Measurements from ENCODE around the gene PRSS38. TPM values are rescaled to one million over a fixed set of nuclear protein-coding genes. Genes with fewer than 3 reads are reported as not detected.

Gene PRSS38
- total and polyA plus RNA-seq, 5 donors: not detected

DNA sequence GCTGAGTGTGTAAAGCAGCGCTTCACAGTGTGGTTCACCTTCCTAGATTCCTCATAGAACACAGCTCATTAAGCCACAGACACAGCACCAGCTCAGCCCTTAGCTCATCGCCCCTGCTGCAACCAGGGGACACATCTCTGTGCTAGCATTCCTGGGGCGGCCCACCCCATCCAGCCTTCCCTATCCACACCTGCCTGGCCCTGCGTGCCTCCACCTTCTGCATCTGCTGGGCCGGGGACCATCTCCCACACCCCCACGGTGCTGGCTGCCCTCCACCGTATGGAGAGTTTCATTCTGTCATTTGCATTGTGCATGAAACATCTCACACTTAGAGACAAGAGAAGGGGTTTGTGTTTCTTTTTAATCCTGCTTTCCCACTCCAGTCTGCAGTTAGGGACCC, 35.8 kb upstream of the PRSS38 start:
- Histone ChIP-seq H3K4me3 (ENCODE audit: low read length) (no peak overlapping the region), H3K9me3 (ENCODE audit: control insufficient read depth, low read length) (no peaks in the 10 kb centered on the region), H3K27me3 (ENCODE audit: control insufficient read depth, insufficient read depth) (no peaks in the 10 kb centered on the region), H3K4me1 (ENCODE audit: control insufficient read depth, insufficient read depth, low read length) (peaks cover 2% of the 10 kb centered on the region), H3K27ac (ENCODE audit: low read length) (no peak overlapping the region)
- 92% methylated on average over 7 of the region's 7 CpGs for WGBS
- peak in 1 of 3 donors; percentile 23 for DNase-seq
- peak in 1 of 2 donors; percentile 7 for ATAC-seq
- intact Hi-C loops (cut with DNase I): no loop called here

DNA sequence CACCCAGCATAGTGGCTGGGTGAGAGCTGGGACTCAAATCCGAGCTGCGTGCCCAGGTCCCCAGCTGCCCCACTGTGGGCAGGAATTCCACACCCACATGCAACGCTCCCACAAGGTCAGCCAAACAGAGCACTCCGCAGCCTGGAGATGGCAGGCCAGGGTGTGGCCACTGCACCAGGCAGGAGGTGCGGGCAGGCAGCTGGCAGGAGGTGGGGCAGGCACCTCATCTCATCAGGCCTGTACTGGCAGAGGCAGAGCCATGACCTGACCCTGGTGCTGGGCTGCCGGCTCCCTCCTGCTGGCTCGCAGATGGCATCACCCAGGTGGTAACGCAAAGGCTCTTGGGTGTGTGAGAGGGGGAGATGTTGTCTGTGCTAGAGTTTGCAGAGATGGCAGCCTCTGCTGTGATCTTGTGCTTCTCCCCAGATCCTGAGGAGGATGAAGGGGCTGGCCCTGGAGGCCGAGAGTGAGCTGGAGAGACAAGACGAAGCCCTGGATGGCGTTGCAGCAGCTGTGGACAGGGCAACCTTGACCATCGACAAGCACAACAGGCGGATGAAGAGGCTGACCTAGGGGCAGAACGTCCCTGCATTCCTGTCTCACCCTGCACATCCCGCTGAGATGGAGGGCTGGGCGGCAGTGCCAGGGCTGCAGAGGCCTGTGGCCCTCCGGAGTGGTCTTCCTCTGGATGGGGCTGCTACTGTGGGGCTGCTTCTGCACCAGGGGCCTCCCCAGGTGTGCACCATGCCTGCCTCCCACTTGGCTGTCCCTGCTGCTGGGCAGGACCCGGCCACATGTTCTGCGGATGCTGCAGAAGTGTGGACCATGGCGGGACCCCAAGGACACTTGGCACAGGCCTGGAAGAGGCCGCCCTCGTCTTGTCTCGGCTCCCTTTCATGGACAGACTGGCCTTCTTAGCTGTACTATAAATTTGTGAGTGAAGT, 35.1 kb upstream of the PRSS38 start:
- Histone ChIP-seq H3K4me3 (ENCODE audit: low read length) (no peak overlapping the region), H3K27me3 (ENCODE audit: control insufficient read depth, insufficient read depth) (no peaks in the 10 kb centered on the region), H3K9me3 (ENCODE audit: control insufficient read depth, low read length) (no peaks in the 10 kb centered on the region), H3K27ac (ENCODE audit: low read length) (no peak overlapping the region), H3K4me1 (ENCODE audit: control insufficient read depth, insufficient read depth, low read length) (no peaks in the 10 kb centered on the region)
- intact Hi-C loops (cut with DNase I): no loop called here
- ATAC-seq (peak; percentile 8 to 56), DNase-seq (peak in 1 of 3 donors; percentile 34)
- 88% methylated on average over 23 of the region's 23 CpGs for WGBS

DNA sequence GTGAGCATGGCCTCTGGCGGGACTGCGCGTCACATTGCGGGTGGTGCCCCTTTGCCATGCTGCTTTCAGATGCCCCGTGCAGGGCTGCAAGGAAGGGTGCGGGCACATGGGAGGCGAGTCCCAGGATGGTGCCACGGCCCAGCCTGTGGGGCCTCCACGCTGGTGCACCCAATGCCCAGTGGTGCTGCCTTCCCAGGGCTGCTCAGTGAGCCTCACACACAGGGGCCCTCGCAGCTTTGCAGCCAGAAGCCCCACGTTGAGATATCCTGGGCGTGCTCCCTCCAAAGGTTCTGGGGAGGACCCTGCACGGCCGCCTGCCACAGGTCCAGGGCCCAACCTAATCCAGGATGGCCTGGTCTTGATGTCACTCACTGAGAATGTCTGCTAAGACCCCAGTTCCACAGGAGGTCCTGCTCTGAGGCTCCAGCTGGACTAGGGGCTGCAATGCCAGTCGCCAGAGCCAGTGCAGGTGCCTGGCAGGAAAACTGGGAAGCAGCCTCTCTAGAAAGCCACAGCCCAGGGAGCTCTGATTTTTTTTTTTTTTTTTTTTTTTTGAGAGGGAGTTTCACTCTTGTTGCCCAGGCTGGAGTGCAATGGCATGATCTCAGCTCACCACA, 34.1 kb upstream of the PRSS38 start:
- no peak overlapping the region for H3K4me3 ChIP-seq (ENCODE audit: low read length)
- no peaks in the 10 kb centered on the region for H3K27me3 ChIP-seq (ENCODE audit: control insufficient read depth, insufficient read depth)
- H3K4me1 ChIP-seq (ENCODE audit: control insufficient read depth, insufficient read depth, low read length): no peaks in the 10 kb centered on the region
- no peak overlapping the region for H3K27ac ChIP-seq (ENCODE audit: low read length)
- DNase-seq (peak in 1 of 3 donors; percentile 43), ATAC-seq (peak in 1 of 2 donors; percentile 16)
- H3K9me3 ChIP-seq (ENCODE audit: control insufficient read depth, low read length): no peaks in the 10 kb centered on the region
- intact Hi-C loops (cut with DNase I): no loop called here
- WGBS: 96% methylated on average over 15 of the region's 15 CpGs

DNA sequence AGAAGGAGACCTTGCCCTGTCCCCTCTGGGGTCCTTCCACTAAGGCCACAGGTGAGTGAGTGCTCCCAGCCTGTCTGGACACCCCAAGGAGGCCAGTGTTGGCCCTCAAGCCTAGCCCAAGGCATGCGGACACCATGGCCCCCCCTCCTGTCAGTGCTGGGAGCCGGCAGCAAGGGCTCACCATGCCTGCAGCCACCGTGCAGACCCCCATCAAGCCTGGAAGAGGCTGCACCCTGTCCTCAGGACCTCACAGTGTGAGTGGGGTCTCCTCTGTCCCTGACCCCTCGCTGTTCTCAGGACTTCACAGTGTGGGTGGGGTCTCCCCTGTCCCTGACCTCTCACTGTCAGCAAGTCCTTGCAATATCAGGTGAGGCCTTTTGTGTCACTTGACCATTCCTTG, 33.2 kb upstream of the PRSS38 start:
- no peak overlapping the region for H3K4me3 ChIP-seq (ENCODE audit: low read length)
- intact Hi-C loops (cut with DNase I): no loop called here
- H3K9me3 ChIP-seq (ENCODE audit: control insufficient read depth, low read length): no peaks in the 10 kb centered on the region
- WGBS: 78% methylated on average over 4 of the region's 4 CpGs
- no peak overlapping the region for H3K27ac ChIP-seq (ENCODE audit: low read length)
- ATAC-seq (no peak), DNase-seq (peak in 1 of 3 donors; percentile 25)
- no peaks in the 10 kb centered on the region for H3K4me1 ChIP-seq (ENCODE audit: control insufficient read depth, insufficient read depth, low read length)
- no peaks in the 10 kb centered on the region for H3K27me3 ChIP-seq (ENCODE audit: control insufficient read depth, insufficient read depth)

DNA sequence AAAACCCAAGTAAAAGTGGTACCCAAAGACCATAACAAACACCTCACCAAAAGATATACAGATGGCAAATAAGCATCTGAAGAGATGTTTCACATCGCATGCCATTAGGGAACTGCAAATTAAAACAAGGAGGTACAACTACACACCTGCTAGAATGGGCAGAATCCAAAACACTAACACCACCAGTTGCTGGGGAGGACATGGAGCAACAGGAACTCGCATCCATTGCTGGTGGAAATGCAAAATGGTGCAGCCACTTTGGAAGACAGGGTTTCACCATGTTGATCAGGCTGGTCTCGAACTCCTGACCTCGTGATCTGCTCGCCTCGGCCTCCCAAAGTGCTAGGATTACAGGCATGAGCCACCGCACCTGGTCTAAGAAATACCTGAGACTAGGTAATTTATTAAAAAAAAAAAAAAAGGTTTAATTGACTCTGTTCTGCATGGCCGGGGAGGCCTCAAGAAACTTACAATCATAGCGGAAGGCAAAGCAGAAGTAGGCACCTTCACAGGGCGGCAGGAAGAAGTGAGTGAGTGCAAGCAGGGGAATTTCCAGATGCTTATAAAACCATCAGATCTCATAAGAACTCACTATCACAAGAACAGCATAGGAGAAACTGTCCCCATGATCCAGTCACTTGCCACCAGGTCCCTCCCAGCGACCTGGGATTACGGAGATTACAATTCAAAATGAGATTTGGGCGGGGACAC, 30.2 kb upstream of the PRSS38 start:
- no peak overlapping the region for H3K4me3 ChIP-seq (ENCODE audit: low read length)
- DNase-seq: no peak

DNA sequence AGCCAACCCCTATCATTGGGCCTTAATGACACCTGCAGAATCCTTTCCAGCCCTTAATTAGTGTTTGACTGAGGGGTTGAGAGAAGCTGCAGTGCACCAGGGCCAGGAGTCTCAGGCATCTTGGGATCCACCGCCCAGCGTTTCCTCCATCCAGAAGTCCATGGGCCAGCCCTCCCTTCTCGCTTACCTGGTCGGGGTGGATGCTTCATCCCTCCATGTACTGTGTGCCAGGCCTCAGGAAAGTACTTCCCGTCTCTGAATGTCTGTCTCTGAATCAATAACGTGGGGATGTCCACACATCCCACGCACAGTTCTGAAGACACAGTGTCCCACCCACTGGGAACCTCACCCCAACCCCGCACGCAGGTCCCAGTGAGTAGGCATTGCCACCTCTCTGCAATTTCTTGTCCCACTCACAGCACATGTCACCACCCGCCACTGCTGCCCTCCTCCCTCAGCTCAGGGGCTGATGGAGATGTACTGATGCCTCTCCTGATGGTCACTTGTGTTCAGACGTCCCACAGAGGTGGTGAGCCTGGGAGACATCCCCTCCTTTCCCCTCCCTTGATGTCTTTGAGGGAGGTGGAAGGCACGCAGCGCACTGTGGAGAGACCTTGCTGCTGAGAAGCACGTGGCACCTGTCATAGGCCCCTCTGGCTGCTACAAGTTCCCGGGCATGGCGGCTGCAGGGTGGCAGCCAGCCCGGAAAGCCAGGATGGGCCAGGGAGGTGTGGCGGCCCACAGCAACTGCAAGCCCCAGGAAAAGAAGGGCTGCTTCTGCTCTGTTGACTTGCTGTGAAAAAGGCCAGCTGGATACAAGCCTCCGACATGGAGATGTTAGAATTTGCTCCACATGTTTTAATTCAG, 29.4 kb upstream of the PRSS38 start:
- DNase-seq (no peak), ATAC-seq (no peak)
- intact Hi-C loops (cut with DNase I): no loop called here
- Histone ChIP-seq H3K27me3 (ENCODE audit: control insufficient read depth, insufficient read depth) (no peaks in the 10 kb centered on the region), H3K27ac (ENCODE audit: low read length) (no peak overlapping the region), H3K4me1 (ENCODE audit: control insufficient read depth, insufficient read depth, low read length) (no peaks in the 10 kb centered on the region), H3K4me3 (ENCODE audit: low read length) (no peak overlapping the region), H3K9me3 (ENCODE audit: control insufficient read depth, low read length) (no peaks in the 10 kb centered on the region)
- WGBS: 52% methylated on average over 19 of the region's 19 CpGs

More for the DNA sequence above, 30.2 kb upstream of the PRSS38 start:
- Histone ChIP-seq H3K4me1 (ENCODE audit: control insufficient read depth, insufficient read depth, low read length) (no peaks in the 10 kb centered on the region), H3K27me3 (ENCODE audit: control insufficient read depth, insufficient read depth) (no peaks in the 10 kb centered on the region), H3K27ac (ENCODE audit: low read length) (no peak overlapping the region), H3K9me3 (ENCODE audit: control insufficient read depth, low read length) (no peaks in the 10 kb centered on the region)
- 90% methylated on average over 13 of the region's 13 CpGs for WGBS
- ATAC-seq: no peak
- intact Hi-C loops (cut with DNase I): no loop called here

DNA sequence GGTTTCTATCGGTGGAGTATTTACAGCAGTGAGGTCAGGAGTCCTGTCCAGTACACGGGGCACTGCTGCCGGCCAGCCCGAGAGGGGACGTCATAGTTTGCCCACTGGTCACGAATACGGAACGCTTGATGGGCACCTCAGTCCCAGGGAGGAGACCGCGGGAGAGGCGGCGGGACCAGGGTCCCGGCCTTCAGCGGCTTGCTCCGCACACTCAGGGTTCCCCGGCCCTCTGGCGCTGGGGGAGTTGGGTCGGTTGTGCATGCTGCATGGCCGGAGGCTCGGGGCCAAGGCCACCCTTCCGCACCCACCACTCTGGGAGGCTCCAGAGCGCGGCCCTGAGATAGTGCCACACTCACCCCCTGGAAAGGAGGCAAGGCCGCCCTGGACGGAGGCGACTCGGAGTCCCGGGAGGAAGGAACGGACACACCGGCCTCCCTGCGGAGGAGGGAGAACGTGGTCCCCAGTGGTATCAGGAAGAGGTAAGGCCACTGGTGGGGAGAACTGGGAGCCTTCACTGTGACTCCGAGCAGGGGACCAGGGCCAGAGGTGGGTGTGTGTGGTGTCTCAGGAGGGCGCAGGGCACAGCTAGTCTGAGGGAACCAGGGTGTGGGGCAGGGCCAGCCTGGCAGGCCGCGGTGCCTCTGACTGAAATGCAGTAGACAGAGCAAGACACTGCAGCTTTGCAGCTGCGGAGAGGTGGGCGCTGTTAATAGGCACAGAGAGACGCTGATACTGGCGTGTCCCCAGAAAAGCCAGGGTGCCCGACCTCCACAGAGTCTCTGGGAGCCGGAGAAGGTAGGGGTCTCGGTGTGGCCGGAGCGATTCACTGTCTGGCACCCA, 28.6 kb upstream of the PRSS38 start:
- ATAC-seq: peak in 1 of 2 donors; percentile 22
- no peaks in the 10 kb centered on the region for H3K27me3 ChIP-seq (ENCODE audit: control insufficient read depth, insufficient read depth)
- no peaks in the 10 kb centered on the region for H3K9me3 ChIP-seq (ENCODE audit: control insufficient read depth, low read length)
- H3K4me1 ChIP-seq (ENCODE audit: control insufficient read depth, insufficient read depth, low read length): no peaks in the 10 kb centered on the region
- peak in 1 of 3 donors; percentile 73 for DNase-seq
- H3K27ac ChIP-seq (ENCODE audit: low read length): no peak overlapping the region
- peak overlapping the region; percentile 61 for H3K4me3 ChIP-seq (ENCODE audit: low read length)
- WGBS: 27% methylated on average over 45 of the region's 45 CpGs
- intact Hi-C loops (cut with DNase I): no loop called here

DNA sequence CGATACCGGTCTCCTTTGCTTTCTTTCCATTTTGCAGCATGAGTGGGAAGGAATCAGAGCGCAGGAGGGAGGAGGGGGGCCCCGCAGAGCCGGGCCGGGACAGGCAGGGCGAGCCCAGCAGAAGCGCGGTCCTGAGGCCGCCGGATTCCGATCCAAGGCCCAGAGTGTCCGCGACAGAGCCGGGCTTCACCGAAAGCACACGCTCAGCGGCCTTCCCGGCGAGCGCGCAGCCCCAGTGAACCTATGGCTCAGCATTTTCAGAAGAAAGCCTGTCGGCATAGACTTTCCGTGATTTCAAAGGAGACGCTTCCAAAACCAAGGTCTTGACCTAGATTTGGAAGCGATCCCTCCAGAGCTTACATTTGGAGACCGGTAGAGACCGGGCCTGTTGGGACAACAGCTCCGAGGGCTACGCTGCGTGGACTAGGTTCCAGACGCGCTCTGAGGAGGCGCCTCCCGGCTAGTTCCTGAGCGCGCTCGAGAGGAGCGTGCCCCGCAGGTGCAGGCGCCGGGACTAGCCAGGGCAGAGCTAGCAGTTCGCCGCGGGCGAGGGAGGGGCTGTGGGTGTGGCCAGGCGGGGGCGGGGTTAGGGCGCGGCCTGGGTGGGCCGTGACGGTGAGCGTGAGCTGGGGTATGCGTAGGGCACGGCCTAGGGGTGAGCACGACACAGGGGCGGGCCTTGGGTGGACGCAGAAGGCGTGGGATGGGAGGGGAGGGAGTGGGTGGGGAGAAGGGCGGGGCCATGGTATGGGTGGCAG, 27.8 kb upstream of the PRSS38 start:
- Histone ChIP-seq H3K27ac (ENCODE audit: low read length) (peak overlapping the region; percentile 53), H3K4me1 (ENCODE audit: control insufficient read depth, insufficient read depth, low read length) (no peaks in the 10 kb centered on the region), H3K27me3 (ENCODE audit: control insufficient read depth, insufficient read depth) (no peaks in the 10 kb centered on the region), H3K9me3 (ENCODE audit: control insufficient read depth, low read length) (no peaks in the 10 kb centered on the region), H3K4me3 (ENCODE audit: low read length) (peak overlapping the region; percentile 61)
- ATAC-seq (peak; percentile 96 to 97), DNase-seq (peak; percentile 90 to 97 (median 97))
- intact Hi-C loops (cut with DNase I): no loop called here
- WGBS: under 1% methylated on average over 60 of the region's 60 CpGs

DNA sequence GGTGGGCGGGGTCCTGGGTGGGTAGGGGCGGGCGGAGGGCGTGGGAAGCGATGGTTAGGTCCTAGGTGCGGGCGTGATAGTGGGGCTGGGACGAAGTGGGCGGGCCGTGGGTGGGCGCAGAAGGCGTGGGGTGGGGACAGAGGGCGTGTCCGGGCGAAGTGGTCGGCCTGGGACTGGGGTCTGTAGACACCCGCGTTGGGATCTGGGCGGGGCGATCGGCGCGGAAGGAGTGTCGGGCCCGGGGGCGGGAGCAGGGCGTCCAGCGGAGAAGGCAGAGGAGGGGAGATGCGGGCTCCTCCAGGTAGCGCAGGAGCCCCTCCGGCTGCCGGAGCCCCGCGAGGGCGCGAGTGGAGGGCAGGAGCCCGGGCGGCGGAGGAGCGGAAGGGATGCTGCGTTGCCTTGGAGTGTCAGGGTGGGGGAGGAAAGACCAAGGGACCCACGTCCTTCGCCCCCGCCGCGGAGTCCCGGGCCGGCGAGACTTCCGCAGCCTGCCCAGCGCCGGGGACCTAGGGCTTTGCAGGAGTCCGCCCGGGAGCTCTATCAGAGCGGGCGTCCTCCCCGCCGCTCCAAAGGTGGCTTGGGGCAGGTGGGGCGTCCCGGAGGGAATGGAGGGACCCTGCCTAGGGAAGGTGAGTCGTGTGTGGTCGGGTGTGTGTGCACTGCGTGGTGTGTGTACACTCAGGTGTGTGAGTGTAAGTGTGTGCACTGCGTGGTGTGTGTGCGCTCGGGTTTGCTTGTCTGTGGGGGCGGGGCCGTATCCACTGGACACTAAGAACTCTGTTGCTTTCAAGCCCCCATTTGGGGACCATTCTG, 27.0 kb upstream of the PRSS38 start:
- Histone ChIP-seq H3K27me3 (ENCODE audit: control insufficient read depth, insufficient read depth) (no peaks in the 10 kb centered on the region), H3K4me1 (ENCODE audit: control insufficient read depth, insufficient read depth, low read length) (no peaks in the 10 kb centered on the region), H3K4me3 (ENCODE audit: low read length) (peak overlapping the region; percentile 61), H3K27ac (ENCODE audit: low read length) (no peak overlapping the region), H3K9me3 (ENCODE audit: control insufficient read depth, low read length) (no peaks in the 10 kb centered on the region)
- ATAC-seq (peak; percentile 76 to 79), DNase-seq (peak in 1 of 3 donors; percentile 91)
- 2% methylated on average over 68 of the region's 68 CpGs for WGBS
- intact Hi-C loops (cut with DNase I): no loop called here

Data from right cardiac atrium (tissue), 5 donors.